Activated B cell treated with CpG ODN at 0.5 μM for 24 hours (primary cell): Measurements from ENCODE around the gene SLC16A7. TPM values are rescaled to one million over a fixed set of nuclear protein-coding genes. Genes with fewer than 3 reads are reported as not detected.

ENCODE experiments used
- ATAC-seq: fragments of 200-7000 bp; cut with Tn5 transposase; one replicate; pipeline ENCODE4 v1.10.0; 2021; ENCODE audit warnings: low read depth, mild to moderate bottlenecking, moderate library complexity
- CTCF ChIA-PET: fragments of 350-600 bp; sonication (Branson Sonifier 250); formaldehyde crosslinking; loops from one replicate; lab custom pipeline; 2021; ENCODE audit warnings: antibody characterized with exemption; lab: Charles Lee
- POLR2A ChIA-PET: fragments of 350-600 bp; sonication (Branson Sonifier 250); formaldehyde crosslinking; loops from one replicate; lab custom pipeline; 2021; ENCODE audit warnings: antibody characterized with exemption; lab: Charles Lee
- DNase-seq: peaks from one replicate; pipeline ENCODE4 v3.0.0; 2022
- H3K27ac Mint-ChIP-seq: one replicate; pipeline ENCODE4 v1.8.0; 2020; ENCODE audit warnings: mixed read lengths
- H3K27me3 Mint-ChIP-seq: one replicate; pipeline ENCODE4 v1.8.0; 2021; ENCODE audit warnings: mixed read lengths
- H3K36me3 Mint-ChIP-seq: one replicate; pipeline ENCODE4 v1.8.0; 2021; ENCODE audit warnings: low read depth, mixed read lengths
- H3K4me1 Mint-ChIP-seq: one replicate; pipeline ENCODE4 v1.8.0; 2021; ENCODE audit warnings: mixed read lengths
- H3K4me3 Mint-ChIP-seq: one replicate; pipeline ENCODE4 v1.8.0; 2020; ENCODE audit warnings: mild to moderate bottlenecking, mixed read lengths
- H3K9me3 Mint-ChIP-seq: one replicate; pipeline ENCODE4 v1.8.0; 2020; ENCODE audit warnings: mixed read lengths
- intact Hi-C: fragments of 100-400 bp; cut with micrococcal nuclease; formaldehyde crosslinking; loops from one replicate; pipeline ENCODE4 v1.15.1; 2024
- total RNA-seq: library from RNA; stranded (reverse); gene quantifications from 2 replicates; pipeline ENCODE4 v1.2.3, GENCODE V29; 2022
- TF ChIP-seq, protein P1 (sequence below): fragments of 200-600 bp; IDR thresholded peaks from one replicate; pipeline ENCODE4 v1.8.0; 2022; ENCODE audit warnings: antibody characterized with exemption, mild to moderate bottlenecking

The SLC16A7 gene
- total RNA-seq, 1 donor from 2014 or later: 22.4 TPM

DNA sequence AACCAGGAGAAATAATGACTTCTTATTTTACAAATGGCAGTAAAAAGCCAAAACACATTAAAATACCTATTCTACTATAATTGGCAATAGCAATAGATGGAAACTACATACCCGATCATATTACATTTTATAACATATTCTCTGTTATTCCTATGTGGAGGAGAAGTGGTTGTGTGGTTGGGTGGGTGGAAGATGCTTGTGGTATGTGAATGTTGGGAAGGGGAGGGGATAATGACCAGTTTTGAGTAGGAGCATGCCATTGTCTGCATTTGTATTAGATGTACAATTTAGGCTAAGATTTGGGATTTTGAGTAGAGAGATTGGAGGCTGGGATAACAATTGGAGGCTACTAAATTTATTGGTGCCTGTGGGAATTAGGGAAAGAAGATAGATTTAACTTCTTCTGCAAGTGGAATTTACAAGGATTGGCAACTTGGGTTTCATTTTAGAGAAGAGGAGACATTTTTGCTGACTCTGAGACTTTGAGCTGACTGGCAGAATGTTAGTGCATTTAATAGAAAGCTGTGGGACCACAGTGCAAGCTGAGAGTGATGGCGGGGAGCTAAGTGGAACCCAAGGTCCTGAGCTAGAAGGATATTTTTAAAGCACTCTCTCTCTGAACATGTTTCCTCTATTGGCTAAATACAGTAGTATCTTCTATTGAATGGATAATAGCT, 65.2 kb downstream of the SLC16A7 start:
- Mint-ChIP-seq H3K4me3 (no peak overlapping the region), H3K9me3 (no peaks in the 10 kb centered on the region), H3K36me3 (peaks cover 22% of the 10 kb centered on the region), H3K27me3 (no peaks in the 10 kb centered on the region), H3K27ac (no peak overlapping the region), H3K4me1 (peaks cover 6% of the 10 kb centered on the region)
- intact Hi-C loops: no loop called here
- CTCF ChIA-PET: no interaction called here
- no peak for DNase-seq
- TF ChIP-seq, protein P1, sequence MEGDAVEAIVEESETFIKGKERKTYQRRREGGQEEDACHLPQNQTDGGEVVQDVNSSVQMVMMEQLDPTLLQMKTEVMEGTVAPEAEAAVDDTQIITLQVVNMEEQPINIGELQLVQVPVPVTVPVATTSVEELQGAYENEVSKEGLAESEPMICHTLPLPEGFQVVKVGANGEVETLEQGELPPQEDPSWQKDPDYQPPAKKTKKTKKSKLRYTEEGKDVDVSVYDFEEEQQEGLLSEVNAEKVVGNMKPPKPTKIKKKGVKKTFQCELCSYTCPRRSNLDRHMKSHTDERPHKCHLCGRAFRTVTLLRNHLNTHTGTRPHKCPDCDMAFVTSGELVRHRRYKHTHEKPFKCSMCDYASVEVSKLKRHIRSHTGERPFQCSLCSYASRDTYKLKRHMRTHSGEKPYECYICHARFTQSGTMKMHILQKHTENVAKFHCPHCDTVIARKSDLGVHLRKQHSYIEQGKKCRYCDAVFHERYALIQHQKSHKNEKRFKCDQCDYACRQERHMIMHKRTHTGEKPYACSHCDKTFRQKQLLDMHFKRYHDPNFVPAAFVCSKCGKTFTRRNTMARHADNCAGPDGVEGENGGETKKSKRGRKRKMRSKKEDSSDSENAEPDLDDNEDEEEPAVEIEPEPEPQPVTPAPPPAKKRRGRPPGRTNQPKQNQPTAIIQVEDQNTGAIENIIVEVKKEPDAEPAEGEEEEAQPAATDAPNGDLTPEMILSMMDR: no peak
- POLR2A ChIA-PET: no interaction called here
- ATAC-seq: no peak

DNA sequence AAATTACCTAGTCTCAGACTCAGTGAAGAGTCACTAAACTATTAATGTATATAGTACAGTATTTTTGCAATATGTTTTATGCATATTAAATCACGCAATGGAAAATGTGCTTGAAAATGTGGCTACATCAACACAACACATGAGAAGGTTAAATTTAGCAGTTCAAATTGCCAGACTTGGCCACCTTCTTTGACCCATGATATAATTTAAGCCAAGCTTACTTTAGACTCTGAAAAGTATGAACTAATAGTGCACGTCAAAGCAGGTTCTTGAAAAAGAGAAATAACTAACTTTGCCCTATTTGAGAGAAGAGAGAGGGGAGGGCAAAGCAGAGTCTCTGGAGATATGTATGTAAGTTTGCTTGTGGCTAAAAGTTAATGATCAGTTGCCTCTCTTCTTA, 68.7 kb downstream of the SLC16A7 start:
- POLR2A ChIA-PET: no interaction called here
- Mint-ChIP-seq H3K4me3 (no peak overlapping the region), H3K9me3 (peaks cover 13% of the 10 kb centered on the region), H3K36me3 (peaks cover 30% of the 10 kb centered on the region), H3K27me3 (no peaks in the 10 kb centered on the region), H3K4me1 (peaks cover 13% of the 10 kb centered on the region), H3K27ac (no peak overlapping the region)
- TF ChIP-seq, protein P1: no peak
- CTCF ChIA-PET: no interaction called here
- intact Hi-C loops: no loop called here
- DNase-seq (no peak), ATAC-seq (no peak)

DNA sequence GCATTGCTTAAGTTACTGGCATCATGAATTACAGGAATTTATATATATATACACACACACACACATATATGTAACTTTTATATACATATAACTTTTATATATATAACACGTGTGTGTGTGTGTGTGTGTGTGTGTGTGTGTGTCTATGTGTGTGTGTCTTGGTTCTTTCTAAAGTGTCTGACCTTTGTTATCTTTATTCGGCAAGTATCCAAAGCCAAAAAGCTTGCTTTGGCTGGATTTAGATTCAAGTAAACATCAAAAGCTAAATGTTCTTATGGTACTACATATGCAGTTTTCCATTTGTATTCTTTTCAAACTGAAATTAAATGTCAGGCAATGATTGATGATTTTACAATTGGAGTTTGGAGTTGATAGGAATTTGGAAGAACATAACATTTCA, 69.9 kb downstream of the SLC16A7 start:
- DNase-seq (no peak), ATAC-seq (no peak)
- H3K4me3 Mint-ChIP-seq: no peak overlapping the region

DNA sequence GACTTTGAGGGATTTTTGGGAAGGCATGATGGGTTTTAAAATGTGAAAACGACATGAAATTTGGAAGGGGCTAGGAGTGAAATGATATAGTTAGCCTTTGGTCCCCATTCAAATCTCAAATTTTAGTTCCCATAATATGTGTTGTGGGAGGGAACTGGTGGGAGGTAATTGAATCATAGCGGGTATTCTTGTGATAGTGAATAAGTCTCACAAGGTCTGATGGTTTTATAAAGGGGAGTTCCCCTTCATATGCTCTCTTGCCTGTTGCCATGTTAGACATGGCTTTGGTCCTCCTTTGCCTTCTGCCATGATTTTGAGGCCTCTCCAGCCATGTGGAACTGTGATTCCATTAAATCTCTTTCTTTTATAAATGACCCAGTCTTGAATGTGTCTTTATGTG, 72.8 kb downstream of the SLC16A7 start:
- peaks cover 22% of the 10 kb centered on the region for H3K36me3 Mint-ChIP-seq
- H3K27me3 Mint-ChIP-seq: no peaks in the 10 kb centered on the region
- TF ChIP-seq, protein P1: no peak
- peaks cover 7% of the 10 kb centered on the region for H3K4me1 Mint-ChIP-seq
- DNase-seq (no peak), ATAC-seq (no peak)
- ChIA-PET CTCF (no interaction called here), POLR2A (no interaction called here)
- H3K27ac Mint-ChIP-seq: no peak overlapping the region
- H3K4me3 Mint-ChIP-seq: no peak overlapping the region
- H3K9me3 Mint-ChIP-seq: peaks cover 13% of the 10 kb centered on the region
- intact Hi-C loops: no loop called here

More for the DNA sequence above, 69.9 kb downstream of the SLC16A7 start:
- ChIA-PET POLR2A (no interaction called here), CTCF (no interaction called here)
- peaks cover 28% of the 10 kb centered on the region for H3K36me3 Mint-ChIP-seq
- H3K9me3 Mint-ChIP-seq: peaks cover 13% of the 10 kb centered on the region
- intact Hi-C loops: no loop called here
- H3K27ac Mint-ChIP-seq: no peak overlapping the region
- H3K4me1 Mint-ChIP-seq: peaks cover 11% of the 10 kb centered on the region
- TF ChIP-seq, protein P1: no peak
- H3K27me3 Mint-ChIP-seq: no peaks in the 10 kb centered on the region

DNA sequence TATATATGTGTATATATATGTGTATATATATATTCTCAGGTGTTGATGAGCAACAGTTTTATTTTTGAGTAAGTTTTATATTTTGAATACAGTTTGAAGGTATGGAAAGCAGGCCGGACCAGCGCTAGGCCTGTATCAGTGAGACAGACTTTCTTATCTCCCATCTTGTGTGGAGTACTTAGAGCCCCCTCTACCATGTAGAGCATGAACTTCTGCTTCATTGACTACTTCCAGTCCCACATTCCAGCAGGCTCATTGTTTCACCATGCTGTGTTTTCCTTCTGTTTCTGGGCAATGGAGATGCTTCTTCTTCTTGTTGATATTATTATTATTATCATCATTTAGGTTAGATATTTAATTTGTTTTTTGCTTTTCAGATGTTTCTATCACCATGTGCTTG, 76.4 kb downstream of the SLC16A7 start:
- Mint-ChIP-seq H3K4me1 (peaks cover 11% of the 10 kb centered on the region), H3K27ac (no peak overlapping the region)

More for the DNA sequence above, 76.4 kb downstream of the SLC16A7 start:
- Mint-ChIP-seq H3K27me3 (no peaks in the 10 kb centered on the region), H3K9me3 (peaks cover 8% of the 10 kb centered on the region), H3K36me3 (peaks cover 17% of the 10 kb centered on the region), H3K4me3 (no peak overlapping the region)
- POLR2A ChIA-PET: no interaction called here
- DNase-seq (no peak), ATAC-seq (no peak)
- TF ChIP-seq, protein P1: no peak
- intact Hi-C loops: no loop called here
- CTCF ChIA-PET: no interaction called here
